Erythroblast (primary cell): Measurements from ENCODE around the gene TREML2.

ENCODE experiments used
- GATA1 ChIP-seq: IDR thresholded peaks from 2 replicates; pipeline ENCODE4 v1.6.1; 2011; ENCODE audit warnings: low read depth, mild to moderate bottlenecking, control low read depth, low read length, moderate library complexity
- POLR2A ChIP-seq: IDR thresholded peaks from 2 replicates; pipeline ENCODE4 v1.6.1; 2011; ENCODE audit warnings: mild to moderate bottlenecking, low read length

DNA sequence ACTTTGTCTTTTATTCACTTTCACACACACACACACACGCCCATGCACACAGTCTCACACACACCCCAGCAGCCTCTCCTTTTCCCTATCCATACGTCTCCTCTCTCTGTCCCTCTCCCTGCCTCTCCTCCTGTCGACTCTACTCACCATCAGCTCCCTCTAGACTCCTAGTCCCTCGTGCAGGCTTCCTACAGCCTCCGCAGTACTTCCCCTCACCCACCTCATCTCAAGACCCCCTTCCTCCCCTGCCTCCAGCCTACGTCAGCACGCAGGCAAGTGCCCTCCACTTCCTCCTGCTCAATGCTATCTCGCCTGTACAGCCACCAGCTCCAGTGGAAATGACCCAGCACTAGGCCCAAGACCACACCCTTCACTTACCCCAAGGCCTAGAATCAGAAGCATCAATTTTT lies 820 bp upstream of the TREML2 start:
- TF ChIP-seq POLR2A: peak; percentile 3
- TF ChIP-seq GATA1: no peak
